NCI-H128 (cell line): Measurements from ENCODE around the gene HMGN5.
A peak's percentile ranks its signal among the peaks of the same experiment; 100 is the strongest.

Source experiments
- DNase-seq: peaks from one replicate; lab custom pipeline; 2025; ENCODE audit not compliant: unreplicated experiment; lab: John Stamatoyannopoulos, UW

The HMGN5 gene, protein sequence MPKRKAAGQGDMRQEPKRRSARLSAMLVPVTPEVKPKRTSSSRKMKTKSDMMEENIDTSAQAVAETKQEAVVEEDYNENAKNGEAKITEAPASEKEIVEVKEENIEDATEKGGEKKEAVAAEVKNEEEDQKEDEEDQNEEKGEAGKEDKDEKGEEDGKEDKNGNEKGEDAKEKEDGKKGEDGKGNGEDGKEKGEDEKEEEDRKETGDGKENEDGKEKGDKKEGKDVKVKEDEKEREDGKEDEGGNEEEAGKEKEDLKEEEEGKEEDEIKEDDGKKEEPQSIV

DNA sequence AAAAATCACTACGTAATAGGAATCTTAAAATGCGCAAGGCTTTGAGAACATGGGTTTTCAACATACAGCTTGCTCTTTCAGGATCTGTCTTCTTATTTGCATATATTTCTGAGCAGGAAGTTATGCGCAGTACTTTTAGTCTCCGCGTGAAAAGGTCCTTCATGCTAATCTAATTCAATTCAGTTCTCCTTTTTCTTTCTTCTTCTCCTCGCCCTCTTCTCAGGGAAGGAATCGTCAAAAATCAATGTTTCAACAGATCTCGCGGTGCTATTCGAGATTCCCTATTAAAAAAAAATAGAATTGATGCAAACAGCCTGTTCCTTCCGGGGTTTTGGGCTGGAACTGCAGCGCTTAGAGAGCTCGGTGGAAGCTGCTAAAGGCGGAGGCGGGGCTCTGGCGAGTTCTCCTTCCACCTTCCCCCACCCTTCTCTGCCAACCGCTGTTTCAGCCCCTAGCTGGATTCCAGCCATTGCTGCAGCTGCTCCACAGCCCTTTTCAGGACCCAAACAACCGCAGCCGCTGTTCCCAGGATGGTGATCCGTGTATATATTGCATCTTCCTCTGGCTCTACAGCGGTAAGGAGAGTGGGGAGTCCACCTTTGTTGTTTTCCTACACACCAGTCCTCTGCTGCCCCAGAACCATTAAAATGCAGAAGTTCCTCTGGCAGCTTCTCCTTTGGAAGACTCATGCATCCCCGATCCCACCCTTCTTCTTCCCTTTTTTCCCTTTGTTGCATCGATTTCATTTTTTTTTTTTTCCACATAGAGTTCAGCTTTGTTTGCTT lies at the start of gene HMGN5, which contains the start of gene SH3BGRL:
Gene HMGN5, minus strand, starts transcription at position 243 of the 785 bp plus-strand sequence. CDS start 80,364 bp downstream, outside the sequence.
Gene SH3BGRL, plus strand, starts transcription at position 432 of the 785 bp plus-strand sequence. Its CDS starts 99 bp downstream, at position 531.
- no peak for DNase-seq

DNA sequence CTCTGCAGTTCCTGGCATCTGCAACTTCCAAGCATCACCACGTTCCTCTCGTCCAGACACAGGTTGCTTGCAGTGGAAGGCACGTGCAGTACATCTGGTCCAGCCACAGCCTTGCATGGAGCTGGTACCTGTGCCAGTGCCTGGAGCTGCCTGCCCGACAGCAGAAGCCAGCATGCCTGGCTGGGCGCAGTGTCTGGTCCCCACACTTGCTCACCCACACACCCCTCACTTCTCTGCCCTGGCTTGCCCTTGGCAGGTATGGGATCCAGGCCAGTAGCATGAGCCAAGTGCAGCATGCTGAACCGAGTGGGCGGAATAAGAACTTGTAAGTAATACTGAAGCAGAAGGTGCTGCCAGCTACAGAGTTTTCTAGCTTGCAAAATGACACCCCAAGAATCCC lies 40.0 kb upstream of the HMGN5 start:
- no peak for DNase-seq

DNA sequence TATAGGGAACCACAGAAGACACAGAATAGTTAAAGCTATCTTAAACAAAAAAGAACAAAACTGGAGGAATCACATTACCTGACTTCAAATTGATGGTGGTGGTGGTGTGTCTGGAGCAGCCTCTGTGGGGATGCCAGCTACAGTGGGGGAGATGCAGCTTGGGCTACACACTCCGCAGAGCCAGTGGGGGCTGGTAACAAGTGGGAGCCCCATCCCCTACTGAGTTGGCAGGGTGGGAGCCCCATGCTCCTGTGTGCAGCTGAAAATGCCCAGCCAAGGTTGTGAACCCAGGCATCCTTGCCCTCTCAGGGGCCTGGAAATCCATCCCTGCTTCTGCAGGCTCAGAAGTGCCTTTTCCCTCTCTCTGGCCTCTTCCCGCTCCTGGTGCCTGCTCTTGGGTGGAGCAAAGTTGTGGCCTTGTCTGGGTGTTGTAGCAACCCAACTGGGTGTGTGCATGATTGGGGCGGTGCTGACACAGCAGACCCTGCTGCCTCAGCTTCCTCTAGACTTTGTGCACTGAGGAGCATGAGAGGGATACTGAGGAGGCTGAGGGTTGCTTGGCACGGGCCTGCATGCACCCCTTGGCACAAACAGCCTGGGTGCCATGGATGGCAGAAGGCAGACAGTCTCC lies 39.1 kb upstream of the HMGN5 start:
- DNase-seq: no peak

DNA sequence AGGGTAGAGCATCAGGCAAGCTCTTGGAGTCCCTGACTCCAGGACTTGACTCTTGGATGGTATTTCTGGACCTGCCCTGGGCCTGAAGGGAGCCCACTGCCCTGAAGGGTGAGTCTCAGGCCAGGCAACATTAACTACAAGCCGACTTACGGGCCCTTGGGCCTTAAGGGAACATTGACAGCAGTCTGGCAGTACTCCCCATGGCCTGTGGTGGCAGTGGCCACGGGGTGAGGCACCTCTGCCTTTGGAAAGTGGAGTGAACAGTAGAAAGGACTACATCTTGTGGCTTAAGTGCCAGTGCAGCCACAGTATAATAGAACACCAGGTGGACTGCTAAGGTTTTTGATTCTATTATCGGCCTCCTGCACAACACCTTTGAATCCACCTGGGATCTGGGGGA lies 36.5 kb upstream of the HMGN5 start:
- DNase-seq: no peak

DNA sequence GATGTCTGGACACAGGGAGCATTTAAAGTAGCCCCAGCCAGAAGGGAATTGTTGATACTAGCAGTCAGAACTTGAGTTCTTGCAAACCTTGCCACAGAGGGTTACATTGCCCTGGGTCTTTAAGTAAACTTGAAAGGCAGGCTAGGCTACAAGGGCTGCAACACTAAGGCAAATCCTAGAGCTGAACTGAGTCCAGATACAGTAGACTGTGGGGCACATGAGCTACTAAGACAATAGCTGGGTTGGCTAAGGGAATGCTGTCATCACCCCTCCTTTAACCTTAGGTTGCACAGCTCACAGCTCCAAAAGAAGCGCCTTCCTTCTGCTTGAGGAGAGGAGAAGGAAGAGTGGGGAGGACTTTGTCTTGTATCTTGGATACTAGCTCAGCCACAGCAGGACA lies 35.8 kb upstream of the HMGN5 start:
- no peak for DNase-seq

DNA sequence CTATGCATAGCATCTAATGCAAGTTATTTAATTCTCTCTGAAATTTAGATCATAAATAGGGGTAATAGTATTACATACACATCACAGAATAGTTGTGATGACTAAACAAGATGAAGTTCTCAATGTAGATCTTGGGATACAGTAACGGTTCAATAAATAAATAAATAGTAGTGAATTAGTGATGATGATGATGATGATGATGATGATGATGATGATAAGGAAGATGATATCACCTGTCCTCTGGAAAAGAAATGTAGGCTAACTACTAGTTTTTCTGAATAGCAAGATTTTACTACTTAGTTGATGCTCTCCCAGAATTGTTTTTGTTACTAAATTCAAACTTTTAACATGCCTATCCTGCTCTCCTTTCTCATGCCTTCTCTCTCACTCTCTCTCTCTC lies 30.5 kb upstream of the HMGN5 start:
- no peak for DNase-seq

DNA sequence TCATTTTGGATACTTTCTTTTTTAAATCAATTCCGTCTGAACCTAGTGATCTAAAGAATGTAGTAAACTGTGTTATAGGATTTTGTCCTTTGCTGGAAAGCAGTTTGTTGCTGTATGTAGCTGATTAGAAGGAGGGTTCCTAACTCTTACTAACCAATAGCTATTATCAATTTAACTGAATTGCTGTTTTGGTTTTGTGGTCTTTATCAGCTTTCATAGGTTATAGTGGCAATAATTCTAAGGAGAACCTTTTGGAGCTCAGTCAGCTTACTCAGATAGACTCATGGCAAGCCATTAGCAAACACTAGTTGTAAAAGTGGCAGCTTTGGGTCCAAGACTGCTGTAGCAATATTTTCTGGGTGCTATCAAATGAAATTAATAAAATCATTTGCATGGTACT lies 29.8 kb upstream of the HMGN5 start:
- DNase-seq: no peak

DNA sequence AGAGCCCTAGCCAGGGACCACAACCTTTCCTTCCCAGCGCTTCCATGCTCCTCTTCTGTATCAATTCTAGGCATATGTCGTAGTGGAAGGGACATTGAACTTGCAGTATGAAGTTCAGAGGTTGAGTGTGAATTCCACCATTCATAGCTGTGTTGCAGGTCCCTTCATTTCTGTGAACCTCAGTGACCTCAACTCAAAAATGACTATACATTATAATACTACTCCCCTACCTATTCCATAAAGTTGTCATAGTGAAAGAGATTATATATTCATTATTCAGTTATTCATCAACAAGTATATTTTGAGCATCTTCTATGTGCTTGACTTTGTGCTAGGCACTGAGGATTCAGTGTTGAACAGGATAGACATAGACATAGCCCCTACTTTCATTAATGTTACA lies 28.2 kb upstream of the HMGN5 start:
- no peak for DNase-seq

DNA sequence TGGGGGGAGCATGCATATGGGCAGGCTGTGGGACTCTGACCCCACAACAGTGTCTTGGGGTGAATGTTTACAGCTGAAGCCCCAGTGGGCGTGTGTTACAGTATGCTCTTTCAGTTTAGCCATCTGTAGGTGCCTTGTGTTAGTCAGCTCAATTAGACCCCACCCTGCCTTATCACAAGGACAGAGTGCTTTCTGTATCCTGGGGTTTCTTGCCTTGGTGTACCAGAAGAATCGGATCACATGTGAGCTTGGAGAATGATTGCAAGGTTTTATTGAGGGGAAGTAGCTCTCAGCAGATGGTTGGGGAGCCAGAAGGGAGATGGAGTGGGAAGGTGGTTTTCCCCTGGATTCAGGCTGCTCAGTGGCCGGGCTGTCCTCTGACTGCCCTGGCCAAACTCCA lies 27.5 kb upstream of the HMGN5 start:
- DNase-seq: no peak

DNA sequence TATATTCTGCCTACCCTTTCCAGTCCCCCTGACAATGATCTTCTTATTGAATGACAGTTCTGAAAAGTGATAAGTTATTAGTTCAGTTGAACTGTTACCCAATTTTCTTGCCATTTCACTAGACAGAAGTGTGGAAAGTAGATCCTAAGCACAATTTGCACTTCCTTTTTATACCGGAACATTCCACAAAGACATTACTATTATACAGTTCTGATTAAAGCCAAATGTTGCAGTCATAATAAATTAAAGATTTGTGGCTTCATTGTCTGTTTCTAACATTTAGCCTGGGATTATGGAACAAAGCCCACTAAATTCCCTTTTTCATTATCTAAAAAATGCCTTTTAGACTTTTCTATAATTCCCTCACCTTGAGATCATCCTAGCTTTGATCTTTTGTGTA lies 14.0 kb upstream of the HMGN5 start:
- no peak for DNase-seq

DNA sequence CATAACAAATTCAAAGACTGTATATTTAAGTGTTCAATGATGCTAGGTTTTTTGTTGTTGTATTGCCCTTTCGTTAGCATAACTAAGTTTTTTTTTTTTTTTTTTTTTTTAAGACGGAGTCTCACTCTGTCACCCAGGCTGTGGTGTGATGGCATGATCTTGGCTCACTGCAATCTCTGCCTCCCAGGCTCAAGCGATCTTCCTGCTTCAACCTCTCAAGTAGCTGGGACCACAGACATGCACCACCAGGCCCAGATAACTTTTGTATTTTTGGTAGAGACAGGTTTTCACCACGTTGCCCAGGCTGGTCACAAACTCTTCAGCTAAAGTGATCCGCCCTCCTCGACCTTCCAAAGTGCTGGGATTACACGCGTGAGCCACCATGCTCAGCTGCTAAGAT lies 7.2 kb upstream of the HMGN5 start:
- DNase-seq: no peak

DNA sequence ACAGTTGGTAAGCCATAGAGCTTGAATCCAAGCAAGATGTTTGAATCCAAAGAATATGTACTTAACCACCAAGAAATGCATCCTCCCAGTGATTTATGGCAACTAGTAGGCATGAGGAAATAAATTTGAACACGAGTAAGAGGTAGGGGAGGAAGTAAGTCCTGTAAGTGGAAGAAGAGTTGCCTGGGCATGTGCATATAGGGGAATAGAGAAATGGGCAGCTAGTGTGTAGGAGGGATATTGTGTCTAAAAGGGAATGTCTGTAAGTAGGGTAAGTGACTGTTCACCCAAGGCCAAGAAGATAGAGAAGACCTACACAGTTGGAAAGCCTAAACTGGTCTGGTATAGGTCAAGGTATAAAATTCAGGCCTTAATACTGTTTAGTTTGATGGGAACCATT lies 4.8 kb upstream of the HMGN5 start:
- no peak for DNase-seq

DNA sequence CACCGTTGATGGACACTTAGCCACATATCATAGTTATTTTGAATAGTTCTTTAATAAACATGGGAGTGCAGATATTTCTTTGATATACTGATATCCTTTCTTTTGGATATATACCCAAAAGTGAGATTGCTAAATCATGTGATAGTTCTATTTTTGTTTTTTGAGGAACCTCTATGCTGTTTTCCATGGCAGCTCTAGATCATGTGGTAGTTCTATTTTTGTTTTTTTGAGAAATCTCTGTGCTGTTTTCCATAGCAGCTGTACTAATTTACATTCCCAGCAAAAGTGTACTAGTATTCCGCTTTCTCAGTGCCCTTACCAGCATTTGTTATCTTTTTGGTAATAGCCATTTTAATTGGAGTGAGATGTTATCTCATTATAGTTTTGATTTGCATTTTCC lies 3.8 kb upstream of the HMGN5 start:
- no peak for DNase-seq

DNA sequence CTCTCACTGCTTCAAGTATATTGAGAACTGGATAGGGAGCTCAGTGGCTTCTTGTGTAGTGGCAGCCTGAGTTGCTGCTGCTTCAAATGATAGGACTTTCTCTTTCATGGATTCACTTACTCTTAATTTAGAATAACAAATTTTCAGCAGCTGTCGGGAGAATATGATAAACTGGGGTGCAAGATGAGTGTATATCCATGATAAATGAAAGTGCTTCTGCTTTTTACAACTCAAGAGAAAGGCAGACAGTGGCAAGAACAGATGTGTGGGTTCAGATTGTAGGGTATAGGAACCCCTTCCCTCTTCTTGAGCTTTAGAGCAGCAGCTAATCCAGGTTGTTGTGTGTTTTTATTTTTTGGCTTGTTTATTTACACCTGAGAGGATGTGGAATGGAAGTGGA lies 1.2 kb upstream of the HMGN5 start:
- no peak for DNase-seq

DNA sequence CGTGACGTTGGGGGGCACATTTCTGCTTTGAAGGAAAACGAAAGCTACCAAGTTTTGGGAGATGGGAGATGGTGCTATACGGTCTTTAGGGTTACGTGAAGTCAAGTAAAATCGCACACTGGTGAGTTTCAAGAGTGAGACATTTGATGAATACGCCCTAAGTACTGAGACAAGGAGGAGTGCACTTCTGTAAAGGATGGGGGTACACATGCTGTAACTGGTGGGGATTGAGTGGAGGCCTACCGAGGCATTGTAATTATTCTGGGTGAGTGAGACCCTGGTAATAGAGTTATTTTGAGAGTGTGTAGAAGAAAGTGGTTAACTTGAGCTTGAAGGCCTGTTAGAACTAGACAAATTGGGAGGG lies 725 bp upstream of the HMGN5 start:
- DNase-seq: no peak

DNA sequence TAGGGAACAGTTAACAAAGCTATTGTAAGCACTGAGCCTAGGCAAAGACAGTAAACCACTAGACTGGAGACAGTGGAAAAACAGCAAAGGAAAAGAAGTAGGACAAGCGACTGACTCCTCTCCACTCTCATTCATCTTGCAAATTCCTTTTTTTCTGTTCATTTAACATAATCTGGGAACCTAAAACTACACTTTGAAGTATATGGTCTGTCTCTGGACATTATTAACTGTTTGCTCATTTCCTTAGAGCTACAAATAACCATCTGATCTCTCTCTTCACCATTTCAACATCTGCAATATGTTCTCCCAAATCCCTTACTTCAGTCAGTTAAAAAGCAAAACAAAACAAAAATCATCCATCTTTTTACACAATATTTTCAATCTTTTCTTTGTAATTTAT lies 642 bp downstream of the HMGN5 start:
- no peak for DNase-seq

DNA sequence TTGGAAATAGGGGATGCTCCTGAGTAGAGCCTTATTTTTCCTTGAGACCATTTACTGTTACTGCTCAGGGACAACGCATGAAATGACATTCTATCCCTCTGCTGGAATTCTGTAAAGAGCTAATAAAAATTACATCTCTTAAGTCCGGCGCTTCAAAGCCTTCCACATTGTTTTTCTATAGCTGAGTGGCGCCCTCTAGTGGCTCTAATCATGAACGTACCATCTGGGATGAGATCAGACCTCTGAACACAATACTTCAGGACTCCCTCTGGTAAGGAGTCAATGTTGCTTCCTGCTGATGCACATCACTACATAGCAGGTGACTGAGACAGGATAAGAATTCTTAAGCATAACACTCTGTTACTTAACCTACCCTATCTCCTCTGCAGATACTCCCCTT lies 6.0 kb downstream of the HMGN5 start:
- DNase-seq: peak; percentile 10

DNA sequence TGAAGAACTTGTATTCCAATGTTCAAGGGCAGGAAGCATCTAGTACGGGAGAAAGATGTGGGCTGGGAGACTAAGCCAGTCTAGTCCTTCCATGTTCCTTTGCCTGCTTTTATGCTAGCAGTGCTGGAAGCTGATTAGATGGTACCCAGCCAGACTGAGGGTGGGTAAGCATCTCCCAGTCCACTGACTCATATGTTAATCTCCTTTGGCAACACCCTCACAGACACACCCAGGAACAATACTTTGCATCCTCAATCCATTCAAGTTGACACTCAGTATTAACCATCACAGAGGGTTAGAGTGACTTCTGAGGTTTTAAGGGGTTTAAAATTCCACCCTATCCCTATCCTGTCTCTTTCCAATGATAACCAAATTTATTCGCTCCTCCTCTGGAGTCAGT lies 6.5 kb downstream of the HMGN5 start:
- DNase-seq: no peak

DNA sequence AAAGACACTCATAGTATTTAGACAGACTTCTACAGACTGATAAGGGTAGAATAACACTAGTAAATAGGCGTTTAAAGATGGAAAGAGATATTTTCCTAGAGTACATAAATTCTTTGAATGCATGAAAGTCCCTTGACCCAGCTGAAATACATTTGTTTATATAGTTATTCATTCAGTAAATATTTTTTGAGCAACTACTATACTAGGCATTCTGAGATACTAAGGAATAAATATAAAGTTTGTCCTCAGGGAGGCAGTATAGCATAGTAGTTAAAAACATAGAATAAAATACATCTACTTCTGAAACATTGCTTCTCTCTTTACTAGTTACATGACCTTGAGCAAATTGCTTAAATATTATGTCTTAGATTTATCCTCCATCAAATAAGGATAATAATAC lies 27.4 kb downstream of the HMGN5 start:
- DNase-seq: no peak

DNA sequence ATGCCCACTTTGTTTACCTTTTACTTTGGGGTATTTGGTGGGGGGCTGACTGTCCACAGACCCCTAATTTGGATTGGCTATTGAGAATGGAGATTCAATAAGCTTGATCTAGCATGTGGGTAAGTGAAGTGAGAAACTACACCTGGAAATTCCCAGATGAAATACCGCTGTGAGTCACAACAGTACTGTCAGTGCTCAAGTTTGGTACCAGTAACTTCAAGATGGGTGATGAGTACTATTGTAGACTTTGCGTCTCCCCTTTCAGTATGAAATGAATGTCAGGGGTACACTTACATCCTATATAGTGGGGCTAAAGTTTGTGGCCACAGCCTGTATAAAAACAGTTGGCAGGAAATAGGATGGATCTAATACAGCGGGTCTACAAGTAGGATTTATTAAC lies 33.3 kb downstream of the HMGN5 start:
- no peak for DNase-seq

DNA sequence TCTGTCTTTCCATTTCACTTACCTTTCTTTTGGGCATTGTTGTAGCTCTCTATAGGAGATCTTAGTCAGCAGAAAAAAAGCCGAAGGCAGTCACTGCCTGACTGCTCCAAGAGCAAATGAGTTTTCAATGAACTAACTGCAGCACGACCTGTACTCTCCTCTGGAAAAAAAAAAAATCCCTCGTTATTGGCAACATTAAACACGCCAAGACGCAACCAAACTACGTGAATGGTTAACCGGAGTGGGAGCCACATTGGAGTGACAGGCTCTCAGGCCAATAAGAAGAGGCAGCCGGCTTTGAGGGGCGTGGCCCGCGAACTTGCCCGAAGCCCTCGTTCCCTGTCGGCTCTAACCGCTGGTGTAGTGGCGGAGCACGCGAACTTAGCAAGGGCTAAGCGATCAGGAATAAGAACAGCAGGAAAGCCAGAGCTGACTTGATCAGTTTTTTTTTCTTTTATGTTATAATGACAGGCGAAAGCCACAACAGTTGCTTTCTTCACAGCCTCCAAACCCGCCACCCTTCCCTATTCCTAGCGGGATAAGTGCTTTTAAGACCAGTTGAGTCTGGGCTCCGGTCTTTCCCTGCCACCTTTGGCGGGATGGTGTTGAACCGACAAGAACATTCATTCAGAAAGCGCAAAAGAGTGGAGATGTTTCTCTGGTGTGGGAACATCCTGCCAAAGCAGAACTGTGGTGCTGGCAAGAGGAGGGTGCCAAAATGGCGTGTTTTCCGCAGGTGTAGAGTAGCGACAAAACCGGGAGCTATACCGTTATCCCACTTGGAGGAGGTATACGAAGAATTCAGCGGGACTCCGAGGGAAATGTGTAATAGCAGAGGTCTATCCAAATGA lies 80.0 kb downstream of the HMGN5 start:
- DNase-seq: no peak
